H9 (cell line): ENCODE data around the gene VGLL1. TPM values are rescaled to one million over a fixed set of nuclear protein-coding genes. Genes with fewer than 3 reads are reported as not detected.

Source experiments
- DNase-seq: peaks from one replicate; pipeline ENCODE4 v3.0.0-alpha.2; 2017
- H2AFZ ChIP-seq: one replicate; pipeline ENCODE4 v1.6.1; 2013; ENCODE audit warnings: mild to moderate bottlenecking, low read length, control low read depth, moderate library complexity
- H2AK5ac ChIP-seq: 2 replicates; pipeline ENCODE4 v1.6.1; 2013; ENCODE audit warnings: low read length, control low read depth, mixed read lengths; ENCODE audit not compliant: insufficient read length
- H2BK120ac ChIP-seq: one replicate; pipeline ENCODE4 v1.6.1; 2013; ENCODE audit warnings: low read depth, mild to moderate bottlenecking, low read length, control low read depth, inconsistent platforms; ENCODE audit not compliant: poor library complexity, severe bottlenecking
- H2BK12ac ChIP-seq: 2 replicates; pipeline ENCODE4 v1.6.1; 2013; ENCODE audit warnings: low read length, control low read depth, mixed read lengths, low read depth; ENCODE audit not compliant: insufficient read length
- H2BK15ac ChIP-seq: 2 replicates; pipeline ENCODE4 v1.6.1; 2013; ENCODE audit warnings: low read depth, low read length, control low read depth
- H2BK20ac ChIP-seq: one replicate; pipeline ENCODE4 v1.6.1; 2013; ENCODE audit warnings: low read depth, mild to moderate bottlenecking, low read length, control low read depth, inconsistent platforms; ENCODE audit not compliant: poor library complexity, severe bottlenecking
- H2BK5ac ChIP-seq: 2 replicates; pipeline ENCODE4 v1.6.1; 2013; ENCODE audit warnings: low read length, control low read depth, mixed read lengths; ENCODE audit not compliant: insufficient read length
- H3K14ac ChIP-seq: 2 replicates; pipeline ENCODE4 v1.6.1; 2013; ENCODE audit warnings: low read length, control low read depth; ENCODE audit not compliant: insufficient read depth
- H3K18ac ChIP-seq: 2 replicates; pipeline ENCODE4 v1.6.1; 2013; ENCODE audit warnings: low read depth, mild to moderate bottlenecking, mixed read lengths, low read length, control low read depth; ENCODE audit not compliant: insufficient read length
- H3K23ac ChIP-seq: 2 replicates; pipeline ENCODE4 v1.6.1; 2013; ENCODE audit warnings: low read length, control low read depth, mixed read lengths, low read depth; ENCODE audit not compliant: insufficient read length
- H3K23me2 ChIP-seq: 2 replicates; pipeline ENCODE4 v1.6.1; 2013; ENCODE audit warnings: low read depth, mild to moderate bottlenecking, mixed read lengths, low read length, control low read depth; ENCODE audit not compliant: insufficient read length, poor library complexity, severe bottlenecking
- H3K27ac ChIP-seq: 2 replicates; pipeline ENCODE4 v1.5.1; 2013; ENCODE audit warnings: low read length, control low read depth, mixed read lengths, low read depth; ENCODE audit not compliant: insufficient read length
- H3K27me3 ChIP-seq: 2 replicates; pipeline ENCODE4 v1.6.1; 2013; ENCODE audit warnings: low read length, control low read depth, inconsistent platforms; ENCODE audit not compliant: insufficient read depth
- H3K4ac ChIP-seq: 2 replicates; pipeline ENCODE4 v1.6.1; 2013; ENCODE audit warnings: low read depth, mild to moderate bottlenecking, control low read depth, inconsistent platforms, low read length, moderate library complexity
- H3K4me1 ChIP-seq: 2 replicates; pipeline ENCODE4 v1.6.1; 2013; ENCODE audit warnings: low read length, control low read depth, inconsistent platforms; ENCODE audit not compliant: insufficient read depth
- H3K4me2 ChIP-seq: 2 replicates; pipeline ENCODE4 v1.6.1; 2013; ENCODE audit warnings: low read length, control low read depth, mixed read lengths; ENCODE audit not compliant: insufficient read length, insufficient read depth
- H3K56ac ChIP-seq: 2 replicates; pipeline ENCODE4 v1.6.1; 2013; ENCODE audit warnings: low read depth, mild to moderate bottlenecking, mixed read lengths, low read length, control low read depth; ENCODE audit not compliant: insufficient read length
- H3K79me1 ChIP-seq: 2 replicates; pipeline ENCODE4 v1.6.1; 2013; ENCODE audit warnings: low read depth, mild to moderate bottlenecking, moderate library complexity, low read length, control low read depth, inconsistent platforms; ENCODE audit not compliant: insufficient read depth, poor library complexity, severe bottlenecking
- H3K79me2 ChIP-seq: 2 replicates; pipeline ENCODE4 v1.6.1; 2013; ENCODE audit warnings: low read length, control low read depth, inconsistent platforms; ENCODE audit not compliant: insufficient read depth
- H3K9ac ChIP-seq: 2 replicates; pipeline ENCODE4 v1.6.1; 2013; ENCODE audit warnings: low read length, control low read depth, mixed read lengths; ENCODE audit not compliant: insufficient read length; ENCODE audit errors: extremely low read depth
- H3K9me3 ChIP-seq: one replicate; pipeline ENCODE4 v1.6.1; 2013; ENCODE audit warnings: low read depth, low read length, inconsistent platforms; ENCODE audit not compliant: control insufficient read depth
- H3T11ph ChIP-seq: one replicate; pipeline ENCODE4 v1.6.1; 2013; ENCODE audit warnings: mild to moderate bottlenecking, low read length, control low read depth, inconsistent platforms
- H4K20me1 ChIP-seq: one replicate; pipeline ENCODE4 v1.6.1; 2013; ENCODE audit not compliant: control insufficient read depth, insufficient read length, insufficient read depth
- H4K5ac ChIP-seq: 2 replicates; pipeline ENCODE4 v1.6.1; 2013; ENCODE audit warnings: low read depth, mild to moderate bottlenecking, mixed read lengths, low read length, control low read depth; ENCODE audit not compliant: insufficient read length
- H4K8ac ChIP-seq: replicated peaks from 2 replicates; pipeline ENCODE4 v1.6.1; 2013; ENCODE audit warnings: low read length, control low read depth, mixed read lengths, low read depth; ENCODE audit not compliant: insufficient read length
- H4K91ac ChIP-seq: 2 replicates; pipeline ENCODE4 v1.6.1; 2013; ENCODE audit warnings: low read depth, mild to moderate bottlenecking, moderate library complexity, mixed read lengths, low read length, control low read depth; ENCODE audit not compliant: insufficient read length
- H3K27ac Mint-ChIP-seq, 3 experiments: 2 replicates in 2 of 3; 3 replicates in 1 of 3; pipeline ENCODE4 v1.8.0; 2020 to 2021; ENCODE audit warnings: mixed read lengths in 3 of 3, mild to moderate bottlenecking in 1 of 3, moderate library complexity in 1 of 3
- H3K27me3 Mint-ChIP-seq: 2 replicates; pipeline ENCODE4 v1.8.0; 2021; ENCODE audit warnings: low read depth, mild to moderate bottlenecking, moderate library complexity, mixed read lengths
- H3K36me3 Mint-ChIP-seq, 3 experiments: 2 replicates in 2 of 3; 3 replicates in 1 of 3; pipeline ENCODE4 v1.8.0; 2020 to 2021; ENCODE audit warnings: low read depth in 3 of 3, mixed read lengths in 3 of 3; ENCODE audit not compliant: insufficient read depth in 1 of 3
- H3K4me1 Mint-ChIP-seq, 2 experiments: 2 replicates each; pipeline ENCODE4 v1.8.0; 2020; ENCODE audit warnings: mixed read lengths in 2 of 2
- H3K4me3 Mint-ChIP-seq, 2 experiments: 2 replicates in 1 of 2; 3 replicates in 1 of 2; pipeline ENCODE4 v1.8.0; 2020 to 2021; ENCODE audit warnings: mild to moderate bottlenecking in 2 of 2, mixed read lengths in 2 of 2, moderate library complexity in 1 of 2
- H3K9me3 Mint-ChIP-seq, 2 experiments: 2 replicates in 1 of 2; 3 replicates in 1 of 2; pipeline ENCODE4 v1.8.0; 2020; ENCODE audit warnings: mild to moderate bottlenecking in 2 of 2, mixed read lengths in 2 of 2, moderate library complexity in 1 of 2
- CTCF ChIP-seq: fragments of 200-600 bp; sonication (generic); conservative IDR thresholded peaks from 3 replicates; pipeline ENCODE4 v1.8.0; 2021; ENCODE audit warnings: antibody characterized with exemption, mild to moderate bottlenecking
- WGBS: extraction: QIAGEN DNeasy Blood & Tissue Kit; methylation state at CpG from one replicate; pipeline ENCODE4 v1.1.7; 2013; ENCODE audit warnings: missing lambda C conversion rate, low lambda C conversion rate, mixed read lengths; ENCODE audit not compliant: insufficient read length; ENCODE audit errors: extremely low coverage; 5-methylcytosine and 5-hydroxymethylcytosine counted together
- long read RNA-seq: library from polyadenylated mRNA; unstranded; transcript quantifications from one replicate; pipeline ENCODE4 v2.0.0, GENCODE V29; 2020
- total RNA-seq: library from RNA; stranded (reverse); gene quantifications from 2 replicates; pipeline ENCODE4 v1.2.1, GENCODE V29; 2021

Gene VGLL1
- not detected in 2 replicates for total RNA-seq
- long read RNA-seq, result 0 reads

GRCh38 chrX:136531951-136532350 is at the start of gene VGLL1:
VGLL1 (plus strand) TSS chrX:136532215; CDS start chrX:136536021, 3,806 bp downstream.
- no CpG with 5 or more reads among the region's 3 CpGs for WGBS

More at GRCh38 chrX:136531951-136532350, at the start of gene VGLL1:
- no peak within 1 kb of the TSS for H2BK5ac ChIP-seq
- H3K4me2 ChIP-seq, result no peak within 1 kb of the TSS
- no peak within 1 kb of the TSS for H4K5ac ChIP-seq
- H3K4ac ChIP-seq, result no peak within 1 kb of the TSS
- H4K8ac ChIP-seq, result no peak within 1 kb of the TSS
- no peaks in the 10 kb centered on the region for H3K79me2 ChIP-seq
- no peaks in the 10 kb centered on the region for H3K4me1 ChIP-seq
- no peak within 1 kb of the TSS for H2BK15ac ChIP-seq
- no peak within 1 kb of the TSS for H3K27ac ChIP-seq
- H3K23ac ChIP-seq, result no peak within 1 kb of the TSS
- H3K4me1 Mint-ChIP-seq, result peaks cover 0 to 8% of the 10 kb centered on the region in 2 experiments; a peak in 1 of 4 replicates
- no peak within 1 kb of the TSS for H4K91ac ChIP-seq
- H3K36me3 Mint-ChIP-seq, result peaks cover 0 to 6% (median 1%) of the 10 kb centered on the region in 3 experiments; a peak in 3 of 7 replicates
- H2BK120ac ChIP-seq, result no peak within 1 kb of the TSS
- no peak within 1 kb of the TSS for H3K9ac ChIP-seq
- H3T11ph ChIP-seq, result no peak within 1 kb of the TSS
- no peak within 1 kb of the TSS for H2BK12ac ChIP-seq
- H3K27ac Mint-ChIP-seq, result no peak within 1 kb of the TSS; a peak in 1 of 7 replicates
- H3K27me3 ChIP-seq, result no peaks in the 10 kb centered on the region
- H3K9me3 Mint-ChIP-seq, result peaks cover 63 to 74% of the 10 kb centered on the region in 2 experiments
- DNase-seq, result no peak
- H4K20me1 ChIP-seq, result no peaks in the 10 kb centered on the region
- H2AK5ac ChIP-seq, result no peak within 1 kb of the TSS
- H3K23me2 ChIP-seq, result no peaks in the 10 kb centered on the region
- H3K9me3 ChIP-seq, result peaks cover 56% of the 10 kb centered on the region
- H3K79me1 ChIP-seq, result no peaks in the 10 kb centered on the region
- H3K27me3 Mint-ChIP-seq, result peaks cover 9% of the 10 kb centered on the region
- no peak within 1 kb of the TSS for H3K14ac ChIP-seq
- no peak within 1 kb of the TSS for H2BK20ac ChIP-seq
- no peak within 1 kb of the TSS for H3K56ac ChIP-seq
- H2AFZ ChIP-seq, result no peak within 1 kb of the TSS
- TF ChIP-seq CTCF, result no peak
- H3K18ac ChIP-seq, result no peak within 1 kb of the TSS
- H3K4me3 Mint-ChIP-seq, result no peak within 1 kb of the TSS
